Medulla oblongata (tissue), 1 donor: ENCODE data around the gene IGLL5.

Experiments
- DNase-seq: peaks from one replicate; pipeline ENCODE4 v3.0.0-alpha.2; 2015; ENCODE audit errors: extremely low spot score

IGLL5 gene

GRCh38 chr22:22938672-22939587 is 51.3 kb downstream of the IGLL5 start:
- DNase-seq, result no peak

DNA sequence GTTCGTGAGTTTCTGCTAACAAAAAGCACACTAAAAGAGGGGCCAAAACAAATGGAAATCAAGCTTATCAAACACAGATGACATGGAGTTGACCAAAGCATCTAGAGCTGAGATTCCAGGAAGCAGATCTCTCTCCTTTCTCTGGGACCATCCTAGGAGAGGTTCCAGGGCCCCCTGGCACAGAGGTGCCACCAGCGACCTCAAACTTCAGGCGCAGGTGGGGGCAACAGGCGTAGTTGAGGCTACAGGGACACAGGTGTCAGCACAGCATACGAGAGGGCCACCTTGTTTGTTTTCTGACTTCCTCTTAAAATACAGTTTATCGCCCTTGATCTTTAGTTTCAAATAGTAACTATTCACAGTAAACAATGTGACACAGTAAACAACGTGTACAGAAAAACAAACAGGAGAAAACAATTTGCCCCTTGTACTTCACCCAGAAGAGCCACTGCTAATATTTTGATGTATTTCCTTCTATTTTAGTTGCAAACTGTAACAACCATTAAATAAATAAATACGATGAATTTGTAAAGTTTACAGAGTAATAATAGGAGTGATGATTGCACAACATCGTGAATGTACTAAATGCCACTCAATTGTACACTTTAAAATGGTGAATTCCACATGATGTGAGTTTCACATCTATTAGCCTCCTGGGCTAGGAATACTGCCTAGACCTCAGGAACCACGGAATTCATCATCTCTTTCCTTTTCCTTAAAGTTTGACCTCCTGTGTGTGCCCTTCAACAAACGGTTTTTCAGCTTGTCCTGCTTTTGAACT is 52.2 kb downstream of the IGLL5 start:
- no peak for DNase-seq

DNA sequence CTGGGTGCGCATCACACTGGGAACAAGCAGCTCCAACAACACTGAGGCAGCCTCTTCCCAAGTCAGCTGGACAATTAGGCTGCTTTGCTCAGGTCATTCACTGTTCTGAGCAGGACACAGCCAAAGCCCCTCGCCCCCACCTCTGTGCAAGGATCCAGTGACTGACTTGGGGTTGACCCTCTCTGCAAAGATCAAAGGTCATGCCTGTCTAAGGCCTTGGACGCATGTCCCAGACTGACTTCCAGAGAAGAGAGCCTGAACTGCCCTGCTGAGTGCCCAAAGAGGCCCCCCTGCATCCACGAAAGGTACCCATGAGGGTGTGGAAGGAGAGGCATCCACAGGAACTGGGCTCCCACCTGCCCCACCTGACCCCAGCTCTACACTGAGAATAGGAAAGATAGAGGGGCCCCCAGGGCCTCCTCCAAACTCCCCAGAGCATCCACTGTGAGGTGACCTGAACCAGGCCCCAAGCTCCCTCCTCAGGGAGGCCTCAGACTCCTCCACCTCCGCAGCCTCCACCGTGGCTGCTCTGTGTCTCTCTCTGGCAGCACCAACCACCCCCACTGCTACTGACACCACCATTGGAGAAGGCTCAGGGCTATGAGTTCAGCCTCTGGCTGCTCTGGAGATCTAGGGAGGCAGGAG is 53.5 kb downstream of the IGLL5 start:
- no peak for DNase-seq

DNA sequence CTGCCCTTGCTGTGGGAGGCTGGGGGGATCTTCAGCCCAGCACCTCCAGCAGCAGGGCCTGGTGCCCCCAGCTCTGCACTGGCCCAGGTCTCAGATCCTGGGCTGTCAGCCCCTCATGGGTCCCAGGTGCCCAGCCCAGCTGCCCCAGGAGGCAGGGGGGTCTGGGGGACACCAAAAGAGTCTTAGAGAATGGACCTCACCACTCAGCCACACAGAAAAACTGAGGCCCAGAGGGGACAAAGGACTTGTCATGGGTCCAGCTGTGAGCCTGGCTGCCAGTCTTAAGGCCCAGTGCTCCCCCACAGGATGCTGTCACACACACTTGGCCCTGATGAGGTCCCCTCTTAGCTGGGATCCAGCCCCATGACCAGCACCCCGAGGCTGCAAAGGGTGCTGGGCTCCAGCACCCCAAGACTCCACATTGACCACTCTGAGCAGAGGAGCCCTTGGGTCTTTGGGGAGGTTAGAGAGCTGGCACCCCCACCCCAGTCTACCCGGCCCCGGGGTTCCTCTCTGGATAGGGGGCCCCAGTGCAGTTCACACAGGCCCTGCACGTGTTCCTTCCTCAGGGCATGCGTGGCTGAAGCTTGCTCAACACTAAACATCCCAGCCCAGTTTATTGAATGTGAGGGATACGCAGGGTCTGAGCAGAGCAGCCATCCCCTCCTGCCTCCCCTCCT is 54.4 kb downstream of the IGLL5 start:
- no peak for DNase-seq

DNA sequence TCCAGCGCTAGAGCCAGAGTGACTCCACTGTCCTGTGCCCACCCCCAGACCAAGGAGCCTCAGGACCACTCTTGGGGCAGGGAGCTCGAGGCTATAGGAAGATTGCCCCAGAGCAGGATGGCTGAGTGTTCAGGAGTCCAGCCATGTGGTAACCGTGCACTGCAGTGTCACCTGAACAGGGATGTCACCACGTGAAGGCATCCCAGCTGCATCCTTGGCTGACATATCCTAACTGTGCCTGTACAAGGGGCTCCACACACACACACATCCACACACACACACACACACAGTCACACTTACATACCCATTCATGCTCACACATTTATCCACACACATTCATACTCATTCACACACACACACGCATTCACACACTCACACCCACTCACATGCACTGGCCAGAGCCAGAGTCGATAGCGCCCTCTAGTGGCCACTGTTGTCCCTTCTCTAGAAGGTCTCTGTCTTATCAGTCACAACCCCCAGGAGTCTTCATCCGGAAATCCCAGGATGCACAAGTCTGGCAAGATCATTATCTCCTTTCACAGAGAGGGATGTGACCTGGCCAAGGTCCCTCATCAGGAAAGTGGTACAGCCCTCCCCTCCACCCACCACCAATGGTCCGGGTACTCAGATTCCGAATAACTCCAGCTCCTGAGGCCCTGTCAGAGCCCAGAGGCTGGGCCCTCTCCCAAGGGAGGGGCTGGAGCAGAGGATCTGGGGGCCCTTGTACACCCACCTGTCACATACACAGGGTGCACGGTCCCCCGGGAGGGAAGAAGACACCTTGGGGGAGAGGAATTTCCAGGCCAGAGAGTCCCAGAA is 55.1 kb downstream of the IGLL5 start:
- peak; percentile 62 for DNase-seq

GRCh38 chr22:22943521-22944267 is 56.1 kb downstream of the IGLL5 start:
- no peak for DNase-seq

GRCh38 chr22:22944268-22944985 is 56.8 kb downstream of the IGLL5 start:
- no peak for DNase-seq

DNA sequence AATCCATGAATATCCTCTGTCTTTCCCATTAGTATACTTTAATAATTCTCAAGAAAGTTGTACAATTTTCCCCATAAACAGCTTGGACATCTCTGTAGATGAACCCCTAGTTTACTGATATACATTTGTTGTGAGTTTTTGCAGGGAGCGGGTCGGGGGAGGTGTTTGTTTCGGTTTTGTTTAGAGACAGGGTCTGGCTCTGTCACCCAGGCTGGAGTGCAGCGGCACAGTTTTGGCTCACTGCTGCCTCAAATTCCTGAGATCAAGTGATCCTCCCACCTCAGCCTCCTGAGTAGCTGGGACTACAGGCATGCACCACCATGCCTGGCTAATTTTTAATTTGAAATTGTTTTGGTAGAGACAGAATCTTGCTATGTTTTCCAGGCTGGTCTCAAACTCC is 57.6 kb downstream of the IGLL5 start:
- no peak for DNase-seq
